Fibroblast of lung (primary cell): ENCODE data around the gene SEMA7A.
A peak's percentile ranks its signal among the peaks of the same experiment; 100 is the strongest.

Source experiments
- CTCF ChIP-seq, 2 donors: IDR thresholded peaks in 1 of 2; conservative IDR thresholded peaks in 1 of 2; 1 replicate in 1 of 2; 2 replicates in 1 of 2; pipeline ENCODE4 v1.5.1; 2011 to 2012; ENCODE audit warnings: low read length in 2 of 2, control low read depth in 1 of 2, inconsistent platforms in 1 of 2, low read depth in 1 of 2, mild to moderate bottlenecking in 1 of 2
- EZH2 ChIP-seq: IDR thresholded peaks from 2 replicates; pipeline ENCODE4 v1.5.1; 2012; ENCODE audit warnings: low read length, control low read depth, mild to moderate bottlenecking; ENCODE audit errors: missing control alignments

GRCh38 chr15:74382004-74382816 is 51.5 kb downstream of the SEMA7A start:
- TF ChIP-seq CTCF (conservative IDR thresholded peaks at IDR 0.05 in 1 of 2, IDR thresholded peaks at IDR 0.05 in 1 of 2; ENCODE audit: low read depth in 1 of 2, low read length in 2 of 2) (peak; percentile 90 to 96), EZH2 (no peak)
